ENCODE measurements around the gene ZBTB2. TPM values are rescaled to one million over a fixed set of nuclear protein-coding genes. Genes with fewer than 3 reads are reported as not detected.
A peak's percentile ranks its signal among the peaks of the same experiment; 100 is the strongest.

The ZBTB2 gene
- total RNA-seq, 2 donors from 2014 or later: 14.8 to 21.4 TPM

GRCh38 chr6:151413372-151414145, 22.2 kb upstream of the ZBTB2 start:
- ATAC-seq (peak; percentile 56 to 78), DNase-seq (ENCODE audit: low spot score in 2 of 2) (no peak)
- H3K27ac Mint-ChIP-seq: no peak overlapping the region
- peaks cover 35 to 70% of the 10 kb centered on the region in 2 donors for H3K36me3 Mint-ChIP-seq
- peaks cover 4 to 12% of the 10 kb centered on the region in 2 donors for H3K9me3 Mint-ChIP-seq

DNA sequence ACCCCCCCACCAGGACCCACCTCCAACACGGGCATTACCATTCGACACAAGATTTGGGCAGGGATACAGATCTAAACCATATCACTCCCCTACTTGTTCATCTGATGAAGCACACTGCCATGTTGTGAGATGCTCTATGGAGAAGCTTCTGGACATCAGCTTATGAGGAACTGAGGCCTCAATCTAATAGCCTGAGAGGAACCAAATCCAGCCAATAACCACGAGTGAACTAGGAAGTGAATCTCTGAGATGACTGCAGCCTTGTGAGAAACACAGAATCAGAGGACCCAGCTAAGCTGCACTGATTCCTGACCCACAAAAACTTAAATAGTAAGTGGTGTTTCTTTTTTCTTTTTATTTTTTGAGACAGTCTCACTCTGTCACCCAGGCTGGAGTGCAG, 21.6 kb upstream of the ZBTB2 start:
- H3K27ac Mint-ChIP-seq: peak overlapping the region in 1 of 2 donors; percentile 12
- ATAC-seq (no peak), DNase-seq (ENCODE audit: low spot score in 2 of 2) (no peak)
- H3K36me3 Mint-ChIP-seq: peaks cover 35 to 71% of the 10 kb centered on the region in 2 donors
- peaks cover 4 to 12% of the 10 kb centered on the region in 2 donors for H3K9me3 Mint-ChIP-seq

GRCh38 chr6:151409679-151410078, 18.3 kb upstream of the ZBTB2 start:
- H3K9me3 Mint-ChIP-seq: peaks cover 0 to 6% of the 10 kb centered on the region in 2 donors
- H3K27ac Mint-ChIP-seq: peak overlapping the region; percentile 25 to 41
- DNase-seq (ENCODE audit: low spot score in 2 of 2): no peak
- ATAC-seq: no peak
- peaks cover 25 to 62% of the 10 kb centered on the region in 2 donors for H3K36me3 Mint-ChIP-seq

GRCh38 chr6:151409260-151409659, 17.9 kb upstream of the ZBTB2 start:
- DNase-seq (ENCODE audit: low spot score in 2 of 2) (no peak), ATAC-seq (no peak)
- H3K27ac Mint-ChIP-seq: peak overlapping the region in 1 of 2 donors; percentile 41
- H3K9me3 Mint-ChIP-seq: peaks cover 0 to 2% of the 10 kb centered on the region in 2 donors
- peaks cover 20 to 58% of the 10 kb centered on the region in 2 donors for H3K36me3 Mint-ChIP-seq

DNA sequence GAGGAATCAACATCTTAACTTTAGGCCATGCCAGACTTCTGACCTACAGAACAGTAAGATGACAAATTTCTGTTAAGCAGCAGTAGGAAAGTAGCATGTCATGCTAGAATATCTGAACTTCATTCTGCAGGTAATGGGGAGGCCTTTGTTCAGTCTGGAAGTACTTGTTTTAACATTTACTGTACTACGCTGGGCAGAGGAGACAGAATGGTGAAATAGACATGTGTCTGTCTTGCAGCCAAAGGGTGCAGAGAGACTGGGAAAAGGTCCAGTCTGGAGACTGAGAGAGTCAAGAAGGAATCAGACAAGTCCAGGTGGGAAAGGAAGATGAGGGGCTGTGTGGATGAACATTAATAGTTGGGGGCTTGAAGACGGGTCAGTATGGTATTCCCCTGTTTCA, 17.5 kb upstream of the ZBTB2 start:
- no peaks in the 10 kb centered on the region for H3K9me3 Mint-ChIP-seq
- ATAC-seq (no peak), DNase-seq (ENCODE audit: low spot score in 2 of 2) (no peak)
- peak overlapping the region in 1 of 2 donors; percentile 41 for H3K27ac Mint-ChIP-seq
- H3K36me3 Mint-ChIP-seq: peaks cover 16 to 54% of the 10 kb centered on the region in 2 donors

GRCh38 chr6:151403919-151404308, 12.6 kb upstream of the ZBTB2 start:
- Mint-ChIP-seq H3K36me3 (peaks cover 0 to 21% of the 10 kb centered on the region in 2 donors), H3K27ac (no peak overlapping the region), H3K9me3 (no peaks in the 10 kb centered on the region)
- DNase-seq (ENCODE audit: low spot score in 2 of 2) (no peak), ATAC-seq (no peak)

GRCh38 chr6:151402228-151402627, 10.9 kb upstream of the ZBTB2 start:
- H3K36me3 Mint-ChIP-seq: peaks cover 0 to 15% of the 10 kb centered on the region in 2 donors
- DNase-seq (ENCODE audit: low spot score in 2 of 2) (no peak), ATAC-seq (no peak)
- no peaks in the 10 kb centered on the region for H3K9me3 Mint-ChIP-seq
- H3K27ac Mint-ChIP-seq: no peak overlapping the region

- Mint-ChIP-seq H3K9me3 (no peaks in the 10 kb centered on the region), H3K36me3 (peaks cover 0 to 13% of the 10 kb centered on the region in 2 donors), H3K27ac (peak overlapping the region; percentile 64 to 74)
- DNase-seq (ENCODE audit: low spot score in 2 of 2): no peak
- ATAC-seq: no peak
Observed at GRCh38 chr6:151400473-151400872, 9.1 kb upstream of the ZBTB2 start.

DNA sequence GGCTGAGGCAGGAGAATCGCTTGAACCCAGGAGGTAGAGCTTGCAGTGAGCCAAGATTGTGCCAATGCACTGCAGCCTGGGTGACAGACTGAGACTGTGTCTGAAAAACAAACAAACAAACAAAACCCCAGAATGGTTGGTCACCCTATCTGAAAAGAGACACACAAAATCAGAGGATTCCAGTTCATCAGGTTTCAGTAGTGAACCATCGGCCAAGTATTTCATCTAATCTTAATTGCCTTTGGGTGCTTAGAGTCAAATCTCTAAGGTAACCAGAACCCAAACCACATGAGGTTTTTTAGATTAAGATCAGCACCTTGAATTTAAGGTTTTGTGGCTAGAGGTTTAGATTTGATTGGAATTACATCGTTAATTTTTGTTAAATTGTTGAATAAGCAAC, 8.3 kb upstream of the ZBTB2 start:
- Mint-ChIP-seq H3K36me3 (peaks cover 0 to 13% of the 10 kb centered on the region in 2 donors), H3K9me3 (no peaks in the 10 kb centered on the region), H3K27ac (no peak overlapping the region)
- ATAC-seq (peak; percentile 36 to 50), DNase-seq (ENCODE audit: low spot score in 2 of 2) (no peak)

- Mint-ChIP-seq H3K9me3 (no peaks in the 10 kb centered on the region), H3K36me3 (peaks cover 23 to 33% of the 10 kb centered on the region in 2 donors), H3K27ac (peak overlapping the region; percentile 89 to 93)
- DNase-seq (ENCODE audit: low spot score in 2 of 2): no peak
- no peak for ATAC-seq
Observed at GRCh38 chr6:151393410-151393809, 2.1 kb upstream of the ZBTB2 start.

DNA sequence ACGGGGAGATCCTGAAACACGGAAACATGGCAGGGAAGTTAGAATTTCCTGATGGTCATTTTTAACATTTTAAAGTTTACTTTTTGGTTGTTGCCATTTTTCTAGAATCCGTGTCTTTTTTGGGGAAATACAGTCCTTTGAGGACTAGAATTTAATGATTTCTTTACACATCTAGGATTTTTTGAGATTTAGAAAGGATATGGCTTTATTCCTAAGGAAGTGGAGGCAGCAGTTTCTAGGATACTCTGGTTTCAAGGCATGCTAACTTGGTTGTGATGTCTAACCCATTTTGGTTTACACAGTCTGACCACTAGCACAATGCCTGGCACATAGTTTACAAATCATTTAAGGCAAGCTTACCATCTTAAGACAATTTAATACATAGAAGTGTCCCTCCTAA, 1.1 kb upstream of the ZBTB2 start:
- H3K9me3 Mint-ChIP-seq: no peaks in the 10 kb centered on the region
- ATAC-seq (no peak), DNase-seq (ENCODE audit: low spot score in 2 of 2) (no peak)
- peak overlapping the region; percentile 89 to 93 for H3K27ac Mint-ChIP-seq
- peaks cover 23 to 29% of the 10 kb centered on the region in 2 donors for H3K36me3 Mint-ChIP-seq

DNA sequence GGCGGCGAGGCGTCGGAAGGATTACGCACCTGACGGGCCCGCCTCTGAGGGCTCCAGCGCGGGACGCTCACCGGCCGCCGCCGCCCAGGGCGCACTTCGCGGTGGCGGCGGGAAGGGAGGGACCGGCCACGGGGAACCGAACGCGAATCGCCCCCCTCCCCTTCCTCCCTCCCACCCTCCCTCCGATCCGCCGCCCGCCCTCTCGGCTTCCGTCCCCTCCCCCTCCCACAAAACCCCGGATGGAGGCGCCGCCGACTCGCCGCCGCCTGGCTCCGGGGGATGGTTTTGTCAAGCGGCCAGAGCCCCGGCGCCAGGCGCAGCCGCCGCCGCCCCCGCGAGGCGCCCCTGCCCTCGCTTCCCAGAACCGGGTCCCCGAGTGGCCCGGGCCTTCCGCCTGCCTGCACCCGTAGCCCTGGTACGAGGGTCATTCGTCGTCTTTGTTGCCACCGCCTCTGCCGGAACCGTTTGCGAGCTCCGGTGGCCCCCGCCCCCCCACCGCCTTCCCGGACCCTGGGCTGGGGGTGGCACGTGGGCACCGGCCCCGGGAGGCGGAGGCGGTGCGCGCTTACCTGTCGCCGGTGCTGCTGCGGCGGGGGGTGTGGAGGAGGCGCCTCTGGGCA, 398 bp downstream of the ZBTB2 start:
- DNase-seq (ENCODE audit: low spot score in 2 of 2): peak in 1 of 2 donors; percentile 76
- H3K27ac Mint-ChIP-seq: peak overlapping the region in 1 of 2 donors; percentile 93
- H3K9me3 Mint-ChIP-seq: no peaks in the 10 kb centered on the region
- peak in 1 of 2 donors; percentile 27 for ATAC-seq
- peaks cover 20 to 23% of the 10 kb centered on the region in 2 donors for H3K36me3 Mint-ChIP-seq

- DNase-seq (ENCODE audit: low spot score in 2 of 2) (peak; percentile 98 to 100), ATAC-seq (peak; percentile 85 to 88)
- Mint-ChIP-seq H3K9me3 (no peaks in the 10 kb centered on the region), H3K27ac (peak overlapping the region in 1 of 2 donors; percentile 93), H3K36me3 (peaks cover 20 to 23% of the 10 kb centered on the region in 2 donors)
Observed at GRCh38 chr6:151390276-151390850, 996 bp downstream of the ZBTB2 start.

- peak overlapping the region; percentile 93 to 99 for H3K27ac Mint-ChIP-seq
- H3K9me3 Mint-ChIP-seq: no peaks in the 10 kb centered on the region
- peak; percentile 64 to 80 for ATAC-seq
- DNase-seq (ENCODE audit: low spot score in 2 of 2): peak in 1 of 2 donors; percentile 34
- peaks cover 20 to 23% of the 10 kb centered on the region in 2 donors for H3K36me3 Mint-ChIP-seq
Observed at GRCh38 chr6:151389618-151390275, 1.6 kb downstream of the ZBTB2 start.

DNA sequence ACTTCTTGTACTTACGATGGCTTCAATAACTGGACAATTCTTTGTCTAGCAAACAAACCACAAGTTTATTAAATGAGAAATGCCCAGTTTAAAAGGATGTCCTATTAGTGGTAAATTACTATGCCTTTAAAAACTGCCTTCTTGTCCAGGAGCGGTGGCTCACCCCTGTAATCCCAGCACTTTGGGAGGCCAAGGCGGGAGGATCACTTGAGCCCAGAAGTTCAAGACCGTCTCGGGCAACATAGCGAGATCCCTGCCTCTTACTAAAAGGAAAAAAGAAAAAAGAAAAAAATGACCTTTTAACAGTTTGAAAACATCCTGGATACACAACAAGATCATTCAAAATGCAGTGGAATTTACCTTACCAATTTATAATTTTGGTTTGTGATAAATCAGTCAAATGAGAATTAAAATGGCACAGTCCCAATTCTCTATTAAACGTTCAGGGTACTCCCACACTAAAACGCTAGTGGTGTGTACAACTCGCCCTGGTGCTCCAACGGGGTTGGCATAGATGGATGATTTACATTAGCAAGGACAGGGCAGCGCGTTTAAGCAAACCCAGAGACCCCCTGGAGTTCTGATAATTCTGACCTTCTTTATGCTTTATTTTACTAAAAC, 2.3 kb downstream of the ZBTB2 start:
- ATAC-seq: no peak
- Mint-ChIP-seq H3K27ac (peak overlapping the region; percentile 93 to 99), H3K36me3 (peaks cover 18 to 23% of the 10 kb centered on the region in 2 donors), H3K9me3 (no peaks in the 10 kb centered on the region)
- DNase-seq (ENCODE audit: low spot score in 2 of 2): no peak

DNA sequence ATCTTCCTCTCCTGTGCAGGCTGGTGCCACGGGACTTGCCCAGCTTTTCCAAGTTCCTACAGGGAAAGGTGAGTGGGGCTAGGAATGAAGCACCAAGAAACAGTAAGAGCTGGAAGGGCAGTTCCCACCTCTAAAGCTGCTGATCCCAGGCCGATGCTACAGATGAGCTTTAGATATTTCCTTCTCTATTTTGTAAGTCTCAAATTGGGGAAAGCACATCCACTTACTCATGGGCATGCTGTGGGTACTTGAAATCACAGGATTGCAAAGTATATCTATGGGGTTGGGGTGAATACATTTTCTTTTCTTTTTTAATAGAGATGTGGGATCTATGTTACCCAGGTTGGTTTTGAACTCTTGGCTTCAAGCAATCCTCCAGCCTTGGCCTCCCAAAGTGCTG, 3.1 kb downstream of the ZBTB2 start:
- peaks cover 12 to 23% of the 10 kb centered on the region in 2 donors for H3K36me3 Mint-ChIP-seq
- ATAC-seq: no peak

More for the DNA sequence above, 3.1 kb downstream of the ZBTB2 start:
- Mint-ChIP-seq H3K27ac (peak overlapping the region; percentile 36 to 93), H3K9me3 (no peaks in the 10 kb centered on the region)
- DNase-seq (ENCODE audit: low spot score in 2 of 2): no peak
